ENCODE measurements around the gene FASTKD3. TPM values are rescaled to one million over a fixed set of nuclear protein-coding genes. Genes with fewer than 3 reads are reported as not detected.

The FASTKD3 gene
- polyA plus RNA-seq, 2 donors = 7.8 to 8.0 TPM

DNA sequence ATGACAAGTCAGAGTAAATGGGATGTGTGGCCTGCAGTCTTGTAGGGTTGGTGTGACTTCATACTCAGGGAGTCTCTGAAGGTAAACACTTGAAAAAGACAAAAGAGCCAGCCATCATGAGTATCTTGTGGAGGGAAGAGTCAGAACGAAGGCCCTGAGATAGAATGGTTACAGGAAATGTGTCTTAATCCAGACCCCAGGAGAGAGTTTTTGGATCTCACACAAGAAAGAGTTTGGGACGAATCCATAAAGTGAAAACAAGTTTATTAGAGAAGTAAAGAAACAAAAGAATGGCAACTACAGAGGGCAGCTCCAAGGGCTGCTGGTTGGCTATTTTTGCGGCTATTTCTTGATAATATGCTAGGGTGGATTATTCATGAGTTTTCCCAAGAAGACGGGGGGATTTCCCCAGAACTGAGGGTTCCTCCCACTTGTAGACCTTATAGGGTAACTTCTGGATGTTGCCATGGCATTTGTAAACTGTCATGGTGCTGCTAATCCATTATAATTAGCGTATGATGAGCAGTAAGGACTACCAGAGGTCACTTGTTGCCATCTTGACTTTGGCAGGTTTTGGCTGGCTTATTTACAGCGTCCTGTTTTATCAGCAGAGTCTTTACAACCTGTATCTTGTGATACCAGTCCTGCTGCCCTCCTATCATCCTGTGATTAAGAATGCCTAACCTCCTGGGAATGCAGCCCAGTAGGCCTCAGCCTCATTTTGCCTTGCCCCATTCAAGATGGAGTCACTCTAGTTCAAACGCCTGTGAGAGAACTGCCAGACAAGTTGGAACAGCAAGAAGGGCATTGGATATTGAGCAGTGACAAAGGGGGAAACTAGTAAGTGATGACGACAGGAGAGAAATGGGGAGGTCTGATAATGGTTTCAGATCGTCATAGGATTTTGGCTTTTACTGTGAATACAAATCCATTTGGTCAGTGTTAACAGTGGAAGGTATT lies 34.1 kb upstream of the FASTKD3 start:
- H3K27me3 ChIP-seq (ENCODE audit: control insufficient read depth in 1 of 2, insufficient read depth in 2 of 2, low read length in 2 of 2) = no peaks in the 10 kb centered on the region
- 93% methylated on average over 9 of the region's 9 CpGs for WGBS, 2 donors
- H3K4me3 ChIP-seq (ENCODE audit: low read depth in 1 of 2, low read length in 2 of 2) = no peak overlapping the region
- no peaks in the 10 kb centered on the region for H3K9me3 ChIP-seq (ENCODE audit: control insufficient read depth in 2 of 2, insufficient read depth in 1 of 2, low read depth in 1 of 2, low read length in 1 of 2)
- peaks cover 8 to 9% of the 10 kb centered on the region in 2 donors for H3K36me3 ChIP-seq (ENCODE audit: control insufficient read depth in 2 of 2, insufficient read depth in 2 of 2, low read length in 1 of 2)
- no peaks in the 10 kb centered on the region for H3K4me1 ChIP-seq (ENCODE audit: control insufficient read depth in 2 of 2, insufficient read depth in 2 of 2, low read length in 1 of 2)
- no peak overlapping the region for H3K27ac ChIP-seq (ENCODE audit: low read depth in 2 of 2, low read length in 1 of 2)

DNA sequence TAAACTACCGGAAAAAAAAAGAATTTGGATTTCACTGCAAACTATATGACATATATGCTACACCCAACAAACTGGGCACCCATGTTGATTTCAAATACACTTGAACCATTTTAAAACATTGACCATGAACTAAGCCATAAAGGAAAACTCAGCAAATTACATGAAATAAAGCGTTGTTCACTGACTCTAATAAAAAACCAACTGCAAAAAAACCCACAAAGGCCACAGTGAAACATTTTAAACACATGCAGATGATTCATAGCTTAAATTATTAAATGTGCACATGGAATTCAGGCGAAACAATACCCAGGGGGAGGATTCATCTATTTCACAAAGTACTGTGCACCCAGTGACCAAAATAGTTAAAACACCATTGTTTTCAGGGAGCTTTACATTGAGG lies 33.4 kb upstream of the FASTKD3 start:
- Histone ChIP-seq H3K9me3 (ENCODE audit: control insufficient read depth in 2 of 2, insufficient read depth in 1 of 2, low read depth in 1 of 2, low read length in 1 of 2) (no peaks in the 10 kb centered on the region), H3K36me3 (ENCODE audit: control insufficient read depth in 2 of 2, insufficient read depth in 2 of 2, low read length in 1 of 2) (peaks cover 8 to 9% of the 10 kb centered on the region in 2 donors), H3K27me3 (ENCODE audit: control insufficient read depth in 1 of 2, insufficient read depth in 2 of 2, low read length in 2 of 2) (no peaks in the 10 kb centered on the region), H3K4me3 (ENCODE audit: low read depth in 1 of 2, low read length in 2 of 2) (no peak overlapping the region), H3K27ac (ENCODE audit: low read depth in 2 of 2, low read length in 1 of 2) (no peak overlapping the region), H3K4me1 (ENCODE audit: control insufficient read depth in 2 of 2, insufficient read depth in 2 of 2, low read length in 1 of 2) (no peaks in the 10 kb centered on the region)
- 79 to 95% methylated on average over 3 of the region's 3 CpGs for WGBS, 2 donors

DNA sequence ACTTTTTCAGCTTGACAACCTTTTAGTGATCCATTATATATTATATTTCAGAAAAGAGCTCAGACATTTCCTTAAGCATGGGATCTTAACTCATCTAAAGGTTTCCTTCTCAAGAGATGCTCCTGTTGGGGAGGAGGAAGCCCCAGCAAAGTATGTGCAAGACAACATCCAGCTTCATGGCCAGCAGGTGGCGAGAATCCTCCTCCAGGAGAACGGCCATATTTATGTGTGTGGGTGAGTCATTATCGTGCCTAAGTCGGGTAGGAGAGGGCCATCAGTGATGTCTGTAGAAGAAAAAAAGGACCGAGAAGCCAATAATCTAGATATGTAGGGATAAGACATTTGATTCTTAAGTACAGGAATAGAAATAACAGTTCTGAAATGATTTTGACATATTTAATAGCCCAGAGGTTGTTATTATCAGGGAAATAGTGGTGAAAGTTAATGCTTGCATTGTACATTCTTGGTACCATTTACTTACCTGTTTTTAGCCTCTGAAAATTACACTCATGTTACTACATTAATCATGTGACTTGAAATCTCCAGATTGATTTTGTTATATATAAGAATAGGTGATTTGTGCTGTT lies 28.3 kb upstream of the FASTKD3 start:
- no peak overlapping the region for H3K27ac ChIP-seq (ENCODE audit: low read depth in 2 of 2, low read length in 1 of 2)
- WGBS, 2 donors = 69 to 73% methylated on average over 5 of the region's 5 CpGs
- no peaks in the 10 kb centered on the region for H3K9me3 ChIP-seq (ENCODE audit: control insufficient read depth in 2 of 2, insufficient read depth in 1 of 2, low read depth in 1 of 2, low read length in 1 of 2)
- H3K36me3 ChIP-seq (ENCODE audit: control insufficient read depth in 2 of 2, insufficient read depth in 2 of 2, low read length in 1 of 2) = peaks cover 9 to 16% of the 10 kb centered on the region in 2 donors
- no peak overlapping the region for H3K4me3 ChIP-seq (ENCODE audit: low read depth in 1 of 2, low read length in 2 of 2)
- no peaks in the 10 kb centered on the region for H3K4me1 ChIP-seq (ENCODE audit: control insufficient read depth in 2 of 2, insufficient read depth in 2 of 2, low read length in 1 of 2)
- no peaks in the 10 kb centered on the region for H3K27me3 ChIP-seq (ENCODE audit: control insufficient read depth in 1 of 2, insufficient read depth in 2 of 2, low read length in 2 of 2)

DNA sequence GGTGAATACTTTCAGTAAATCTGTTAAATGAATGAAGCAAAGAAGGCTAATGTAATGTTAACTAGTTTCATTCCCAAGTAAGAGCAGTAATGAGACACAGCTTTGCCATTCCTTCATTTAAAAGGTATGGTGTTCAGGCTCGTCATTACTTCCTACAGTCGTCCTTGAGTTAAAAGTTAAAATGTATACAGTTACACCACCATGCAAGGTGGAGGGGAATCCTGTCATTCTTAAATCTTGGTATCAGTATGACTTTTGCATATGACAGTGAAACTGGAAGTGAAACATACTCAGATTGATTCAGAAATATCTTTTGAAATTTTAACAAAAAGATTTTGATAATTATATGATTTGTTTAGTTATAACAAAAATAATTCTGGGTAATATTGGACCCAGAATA lies 26.0 kb upstream of the FASTKD3 start:
- Histone ChIP-seq H3K27ac (ENCODE audit: low read depth in 2 of 2, low read length in 1 of 2) (no peak overlapping the region), H3K4me1 (ENCODE audit: control insufficient read depth in 2 of 2, insufficient read depth in 2 of 2, low read length in 1 of 2) (no peaks in the 10 kb centered on the region), H3K36me3 (ENCODE audit: control insufficient read depth in 2 of 2, insufficient read depth in 2 of 2, low read length in 1 of 2) (peaks cover 4 to 19% of the 10 kb centered on the region in 2 donors), H3K4me3 (ENCODE audit: low read depth in 1 of 2, low read length in 2 of 2) (no peak overlapping the region), H3K9me3 (ENCODE audit: control insufficient read depth in 2 of 2, insufficient read depth in 1 of 2, low read depth in 1 of 2, low read length in 1 of 2) (no peaks in the 10 kb centered on the region), H3K27me3 (ENCODE audit: control insufficient read depth in 1 of 2, insufficient read depth in 2 of 2, low read length in 2 of 2) (no peaks in the 10 kb centered on the region)
- WGBS, 2 donors = 78 to 84% methylated on average over 2 of the region's 2 CpGs

DNA sequence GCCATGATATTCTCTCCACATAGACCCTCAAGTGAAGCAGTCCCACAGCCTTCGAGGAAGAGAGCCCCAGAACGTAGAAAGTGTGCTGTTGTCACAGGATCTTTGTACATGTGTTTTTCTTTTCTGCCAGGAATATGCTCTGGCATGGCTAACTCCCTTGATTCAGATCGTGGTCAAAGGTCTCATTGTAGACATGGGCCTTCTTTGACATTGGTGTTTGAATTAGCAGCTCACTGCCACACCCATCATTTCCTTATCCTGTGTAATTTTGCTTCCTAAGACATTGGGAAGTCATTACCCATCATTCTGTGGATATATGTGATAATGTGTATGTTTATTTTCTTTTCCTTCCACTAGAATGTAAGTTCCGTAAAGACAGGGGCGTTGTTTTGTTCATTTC lies 25.6 kb upstream of the FASTKD3 start:
- Histone ChIP-seq H3K4me1 (ENCODE audit: control insufficient read depth in 2 of 2, insufficient read depth in 2 of 2, low read length in 1 of 2) (no peaks in the 10 kb centered on the region), H3K27me3 (ENCODE audit: control insufficient read depth in 1 of 2, insufficient read depth in 2 of 2, low read length in 2 of 2) (no peaks in the 10 kb centered on the region), H3K4me3 (ENCODE audit: low read depth in 1 of 2, low read length in 2 of 2) (no peak overlapping the region), H3K27ac (ENCODE audit: low read depth in 2 of 2, low read length in 1 of 2) (no peak overlapping the region), H3K9me3 (ENCODE audit: control insufficient read depth in 2 of 2, insufficient read depth in 1 of 2, low read depth in 1 of 2, low read length in 1 of 2) (no peaks in the 10 kb centered on the region), H3K36me3 (ENCODE audit: control insufficient read depth in 2 of 2, insufficient read depth in 2 of 2, low read length in 1 of 2) (peaks cover 4 to 20% of the 10 kb centered on the region in 2 donors)
- WGBS, 2 donors = 83 to 85% methylated on average over 5 of the region's 5 CpGs

DNA sequence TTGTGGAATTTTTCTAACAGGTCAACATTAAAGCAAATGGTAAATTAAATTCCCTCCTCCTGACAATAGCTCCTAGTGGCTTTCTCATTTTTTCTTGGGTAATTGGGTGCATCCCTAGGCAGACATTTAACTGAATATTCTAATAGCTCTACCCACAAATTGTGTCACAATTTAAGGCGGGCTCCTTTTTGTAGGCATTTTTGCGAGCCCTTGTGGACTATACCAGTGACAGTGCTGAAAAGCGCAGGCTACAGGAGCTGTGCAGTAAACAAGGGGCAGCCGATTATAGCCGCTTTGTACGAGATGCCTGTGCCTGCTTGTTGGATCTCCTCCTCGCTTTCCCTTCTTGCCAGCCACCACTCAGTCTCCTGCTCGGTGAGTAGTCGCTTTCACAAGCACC lies 20.1 kb upstream of the FASTKD3 start:
- WGBS, 2 donors = 95 to 98% methylated on average over 9 of the region's 9 CpGs
- H3K4me3 ChIP-seq (ENCODE audit: low read depth in 1 of 2, low read length in 2 of 2) = no peak overlapping the region
- H3K4me1 ChIP-seq (ENCODE audit: control insufficient read depth in 2 of 2, insufficient read depth in 2 of 2, low read length in 1 of 2) = no peaks in the 10 kb centered on the region
- no peaks in the 10 kb centered on the region for H3K9me3 ChIP-seq (ENCODE audit: control insufficient read depth in 2 of 2, insufficient read depth in 1 of 2, low read depth in 1 of 2, low read length in 1 of 2)
- H3K27ac ChIP-seq (ENCODE audit: low read depth in 2 of 2, low read length in 1 of 2) = no peak overlapping the region
- H3K36me3 ChIP-seq (ENCODE audit: control insufficient read depth in 2 of 2, insufficient read depth in 2 of 2, low read length in 1 of 2) = peaks cover 5 to 12% of the 10 kb centered on the region in 2 donors
- no peaks in the 10 kb centered on the region for H3K27me3 ChIP-seq (ENCODE audit: control insufficient read depth in 1 of 2, insufficient read depth in 2 of 2, low read length in 2 of 2)

DNA sequence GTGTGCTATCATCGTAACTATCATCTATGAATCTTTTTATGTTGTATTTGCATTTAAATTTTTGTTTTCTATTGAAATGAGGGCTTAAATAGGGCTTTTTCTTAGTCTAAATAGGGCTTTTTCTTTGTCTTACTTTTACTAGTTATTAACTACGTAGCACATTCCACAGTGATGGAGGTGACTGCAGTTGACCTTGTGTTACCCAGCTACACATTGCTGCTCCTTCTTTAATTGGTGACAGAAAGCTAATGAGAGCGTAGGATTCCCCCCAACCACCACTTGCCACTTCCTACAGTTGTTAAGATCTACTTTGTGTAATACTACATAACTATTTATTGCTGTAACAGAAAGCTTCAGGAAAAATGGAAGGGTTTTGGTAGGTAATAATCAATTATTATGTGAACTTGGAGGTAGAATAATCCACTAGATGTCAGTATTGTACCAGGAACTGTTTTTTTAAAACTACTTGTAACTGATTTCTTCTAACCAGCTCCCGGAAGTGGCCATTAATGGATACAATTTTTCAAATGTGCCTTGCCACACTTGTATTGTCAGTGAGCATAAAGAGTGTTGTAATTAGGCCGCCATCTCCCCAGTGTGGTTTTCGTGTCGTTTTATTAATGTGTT lies 18.1 kb upstream of the FASTKD3 start:
- Histone ChIP-seq H3K27me3 (ENCODE audit: control insufficient read depth in 1 of 2, insufficient read depth in 2 of 2, low read length in 2 of 2) (no peaks in the 10 kb centered on the region), H3K36me3 (ENCODE audit: control insufficient read depth in 2 of 2, insufficient read depth in 2 of 2, low read length in 1 of 2) (peaks cover 9 to 18% of the 10 kb centered on the region in 2 donors), H3K4me1 (ENCODE audit: control insufficient read depth in 2 of 2, insufficient read depth in 2 of 2, low read length in 1 of 2) (no peaks in the 10 kb centered on the region), H3K9me3 (ENCODE audit: control insufficient read depth in 2 of 2, insufficient read depth in 1 of 2, low read depth in 1 of 2, low read length in 1 of 2) (no peaks in the 10 kb centered on the region), H3K27ac (ENCODE audit: low read depth in 2 of 2, low read length in 1 of 2) (peak overlapping the region in 1 of 2 donors; percentile 4), H3K4me3 (ENCODE audit: low read depth in 1 of 2, low read length in 2 of 2) (peak overlapping the region in 1 of 2 donors; percentile 15)
- 59 to 62% methylated on average over 7 of the region's 7 CpGs for WGBS, 2 donors

DNA sequence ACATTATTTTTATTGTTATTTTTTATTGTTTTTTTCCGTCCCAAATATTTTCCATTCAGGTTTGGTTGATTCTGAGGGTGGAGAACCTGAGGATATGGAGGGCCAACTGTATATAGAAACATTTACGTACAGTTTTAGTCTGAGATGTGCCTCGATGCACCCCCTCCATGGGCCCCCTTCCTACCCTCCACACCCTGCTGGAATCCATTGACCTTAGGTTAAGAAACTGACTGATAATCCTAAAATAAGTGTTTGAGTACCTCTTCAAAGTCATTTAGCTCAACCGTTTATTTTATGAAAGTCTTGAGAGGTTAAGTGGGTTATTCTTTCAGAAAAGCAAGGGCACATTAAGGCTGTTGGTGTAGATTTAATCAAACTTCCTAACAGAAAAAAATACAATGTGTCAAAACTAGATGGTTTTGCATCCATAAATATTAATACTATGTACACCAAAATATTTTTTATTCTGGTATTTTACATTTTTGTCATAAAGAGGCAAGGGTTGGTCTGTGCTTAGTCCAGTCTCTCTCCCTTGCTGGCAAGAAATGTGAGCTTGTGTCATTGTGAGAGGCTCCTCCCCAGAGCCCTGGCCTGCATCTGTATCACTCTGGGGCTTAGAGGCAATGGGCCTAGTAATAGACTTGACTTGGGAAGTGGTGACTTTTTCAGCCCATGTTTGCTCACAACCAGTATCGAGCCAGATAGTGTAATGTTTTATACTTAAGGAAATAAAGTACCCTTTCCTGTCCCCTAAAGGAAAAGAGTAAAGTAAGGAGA lies 15.8 kb upstream of the FASTKD3 start:
- 73 to 77% methylated on average over 5 of the region's 5 CpGs for WGBS, 2 donors
- Histone ChIP-seq H3K4me1 (ENCODE audit: control insufficient read depth in 2 of 2, insufficient read depth in 2 of 2, low read length in 1 of 2) (no peaks in the 10 kb centered on the region), H3K27ac (ENCODE audit: low read depth in 2 of 2, low read length in 1 of 2) (no peak overlapping the region), H3K27me3 (ENCODE audit: control insufficient read depth in 1 of 2, insufficient read depth in 2 of 2, low read length in 2 of 2) (no peaks in the 10 kb centered on the region), H3K9me3 (ENCODE audit: control insufficient read depth in 2 of 2, insufficient read depth in 1 of 2, low read depth in 1 of 2, low read length in 1 of 2) (no peaks in the 10 kb centered on the region), H3K36me3 (ENCODE audit: control insufficient read depth in 2 of 2, insufficient read depth in 2 of 2, low read length in 1 of 2) (peaks cover 22 to 27% of the 10 kb centered on the region in 2 donors), H3K4me3 (ENCODE audit: low read depth in 1 of 2, low read length in 2 of 2) (no peak overlapping the region)

DNA sequence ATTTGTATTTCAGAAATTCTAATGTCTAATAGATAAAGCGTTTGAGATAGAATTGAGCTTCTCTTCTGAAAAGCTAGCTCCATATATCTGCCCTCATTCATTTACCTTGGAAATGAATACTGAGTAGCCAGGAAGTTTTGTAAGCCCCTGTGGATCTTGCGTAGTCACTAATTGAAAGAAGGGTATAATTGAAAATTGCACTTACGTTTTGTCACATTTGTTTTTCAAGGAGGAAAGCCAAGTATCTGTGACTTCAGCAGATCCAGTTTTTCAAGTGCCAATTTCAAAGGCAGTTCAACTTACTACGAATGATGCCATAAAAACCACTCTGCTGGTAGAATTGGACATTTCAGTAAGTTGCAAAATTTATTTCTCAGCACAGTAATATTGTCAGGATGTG lies 14.1 kb upstream of the FASTKD3 start:
- no peak overlapping the region for H3K27ac ChIP-seq (ENCODE audit: low read depth in 2 of 2, low read length in 1 of 2)

More for the DNA sequence above, 14.1 kb upstream of the FASTKD3 start:
- H3K4me1 ChIP-seq (ENCODE audit: control insufficient read depth in 2 of 2, insufficient read depth in 2 of 2, low read length in 1 of 2) = no peaks in the 10 kb centered on the region
- no peaks in the 10 kb centered on the region for H3K9me3 ChIP-seq (ENCODE audit: control insufficient read depth in 2 of 2, insufficient read depth in 1 of 2, low read depth in 1 of 2, low read length in 1 of 2)
- no peak overlapping the region for H3K4me3 ChIP-seq (ENCODE audit: low read depth in 1 of 2, low read length in 2 of 2)
- WGBS, 2 donors = 84 to 88% methylated on average over 4 of the region's 4 CpGs
- peaks cover 25 to 28% of the 10 kb centered on the region in 2 donors for H3K36me3 ChIP-seq (ENCODE audit: control insufficient read depth in 2 of 2, insufficient read depth in 2 of 2, low read length in 1 of 2)
- H3K27me3 ChIP-seq (ENCODE audit: control insufficient read depth in 1 of 2, insufficient read depth in 2 of 2, low read length in 2 of 2) = no peaks in the 10 kb centered on the region

Data from esophagus (tissue), 2 donors.